ENCODE data around the gene TGM2.

TGM2 gene

DNA sequence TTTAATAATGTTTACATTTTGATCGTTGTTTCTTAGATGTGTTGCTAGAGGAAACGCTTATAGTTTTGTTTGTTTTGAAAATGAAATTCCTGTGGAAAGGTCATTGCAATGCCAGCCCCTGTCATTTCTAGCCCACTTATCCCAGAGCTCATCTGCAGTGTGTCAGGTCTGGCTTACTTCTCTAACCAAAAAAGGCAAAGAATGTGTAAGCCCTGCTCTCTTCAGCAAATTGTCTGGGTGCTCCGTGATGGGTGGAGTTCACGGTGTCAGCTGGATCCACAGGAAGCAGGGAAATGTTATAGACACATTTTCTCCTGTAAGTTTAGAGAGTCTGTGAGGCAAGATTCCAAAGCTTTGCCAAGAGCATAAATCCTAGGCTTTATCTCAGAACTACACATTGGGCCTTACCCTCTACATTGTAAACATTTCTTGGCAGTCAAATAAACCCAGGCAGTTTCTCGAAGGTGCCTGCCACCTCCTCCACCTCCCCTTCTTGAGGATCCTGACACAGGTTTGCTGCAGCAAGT lies 80.6 kb downstream of the TGM2 start:
- no peak for DNase-seq

DNA sequence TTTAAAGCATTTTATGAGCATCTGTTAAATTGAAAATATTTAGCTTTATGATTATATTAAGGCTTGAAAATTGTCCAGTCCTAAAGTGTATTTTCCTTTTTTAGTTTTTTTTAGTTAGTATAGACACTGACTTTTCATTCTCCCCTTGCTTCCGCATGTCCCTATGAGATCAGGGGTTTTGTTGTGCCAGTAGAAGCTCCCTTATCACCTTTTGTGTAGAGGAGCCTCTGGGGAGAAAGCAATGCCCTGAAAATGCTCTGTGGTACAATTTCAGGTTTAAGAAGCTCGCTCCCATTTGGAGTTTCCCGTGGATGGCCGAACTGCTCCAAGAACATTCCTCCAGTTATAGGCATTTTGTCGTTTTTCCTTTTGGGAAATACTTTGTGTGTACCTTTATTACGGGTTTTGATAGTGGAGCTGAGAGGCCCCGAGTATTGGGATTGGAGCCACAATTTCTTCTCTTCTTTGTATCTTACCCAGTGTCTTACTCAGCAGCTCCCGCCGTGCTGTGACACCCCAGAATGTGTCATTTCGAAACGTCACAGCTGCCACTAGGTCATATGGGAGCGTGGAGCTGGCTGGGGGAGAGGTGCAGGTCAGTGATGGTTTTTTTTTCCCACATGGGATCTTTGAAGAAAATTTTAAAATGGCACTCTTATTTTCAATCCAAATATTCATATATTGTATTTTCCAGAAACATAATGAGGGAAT lies 81.6 kb downstream of the TGM2 start:
- no peak for DNase-seq

DNA sequence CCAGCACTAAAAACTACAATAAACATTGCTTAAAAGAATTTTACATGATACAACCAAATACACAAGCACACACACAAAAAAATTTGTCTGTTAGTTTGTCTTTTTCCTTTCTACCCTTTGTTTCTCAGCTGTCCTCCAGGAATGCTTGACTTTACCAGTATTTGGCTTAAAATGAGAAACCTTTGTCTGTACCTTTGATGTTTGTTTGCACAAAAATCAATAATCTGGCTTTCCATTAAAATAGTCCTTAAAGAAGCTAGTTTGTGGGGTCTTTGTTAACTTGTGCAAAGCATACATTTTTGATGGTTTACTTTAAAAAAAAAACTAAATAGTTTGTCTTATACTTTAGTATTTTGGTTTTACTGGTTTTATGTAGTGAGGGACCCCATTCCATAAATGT lies 82.2 kb downstream of the TGM2 start:
- DNase-seq = no peak

DNA sequence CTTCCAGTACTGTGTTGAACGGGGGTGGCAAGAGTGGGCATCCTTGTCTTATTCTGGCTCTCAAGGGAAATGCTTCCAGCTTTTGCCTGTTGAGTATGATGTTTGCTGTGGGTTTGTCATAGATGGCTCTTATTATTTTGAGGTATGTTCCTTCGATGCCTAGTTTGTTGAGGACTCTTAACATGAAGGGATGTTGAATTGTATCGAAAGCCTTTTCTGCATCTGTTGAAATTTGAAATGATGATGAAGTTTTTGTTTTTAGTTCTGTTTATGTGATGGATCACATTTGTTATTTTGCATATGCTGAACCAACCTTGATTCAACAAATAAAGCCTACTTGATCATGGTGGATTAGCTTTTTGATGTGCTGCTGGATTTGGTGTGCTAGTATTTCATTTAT lies 83.5 kb downstream of the TGM2 start:
- DNase-seq = no peak

DNA sequence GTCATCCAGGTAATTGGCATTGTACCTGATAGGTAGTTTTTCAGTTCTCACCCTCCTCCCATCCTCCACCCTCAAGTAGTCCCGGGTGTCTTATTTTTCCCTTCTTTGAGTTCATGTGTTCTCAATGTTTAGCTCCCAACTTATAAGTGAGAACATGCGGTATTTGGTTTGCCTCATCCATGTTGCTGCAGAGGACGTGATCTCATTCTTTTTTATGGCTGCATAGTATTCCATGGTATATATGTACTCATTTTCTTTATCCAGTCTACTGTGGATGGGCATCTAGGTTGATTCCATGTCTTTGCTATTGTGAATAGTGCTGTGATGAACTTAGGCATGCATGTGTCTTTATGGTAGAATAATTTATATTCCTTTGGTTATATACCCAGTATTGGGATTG lies 85.7 kb downstream of the TGM2 start:
- no peak for DNase-seq

DNA sequence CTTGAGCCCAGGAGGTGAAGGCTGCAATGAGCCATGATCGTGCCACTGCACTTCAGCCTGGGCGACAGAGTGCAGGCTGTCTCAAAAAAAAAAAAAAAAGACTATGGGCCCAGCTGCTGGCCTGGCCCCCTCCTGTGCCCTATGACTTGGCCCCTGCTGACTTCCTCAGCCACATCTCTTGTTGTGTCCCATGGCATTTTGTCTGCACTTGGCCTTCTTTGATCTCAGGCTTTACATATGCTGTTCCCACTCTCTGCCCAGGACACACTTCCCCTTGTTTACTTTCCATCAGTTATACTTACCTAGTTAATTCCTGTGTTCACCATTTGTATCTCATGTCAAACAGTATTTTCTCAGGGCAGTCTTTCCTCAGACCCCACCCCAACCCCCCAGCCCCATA lies 87.0 kb downstream of the TGM2 start:
- no peak for DNase-seq

Data from NCI-H187 (cell line).